A549 (cell line): Measurements from ENCODE around the gene UNC45B. TPM values are rescaled to one million over a fixed set of nuclear protein-coding genes. Genes with fewer than 3 reads are reported as not detected.
A peak's percentile ranks its signal among the peaks of the same experiment; 100 is the strongest.

Experiments used
- ATAC-seq, 2 experiments: fragments of 200-7000 bp in 1 of 2; fragments of >200 bp in 1 of 2; cut with Nextera tagmentation in 1 of 2; cut with Tn5 transposase in 1 of 2; 3 replicates each; pipeline versions ENCODE4 v1.8.0 to v1.9.1; 2018 to 2020; ENCODE audit warnings: mild to moderate bottlenecking in 1 of 2, moderate library complexity in 1 of 2
- CTCF ChIA-PET: fragments of 300-600 bp; sonication (Branson Sonifier 250); formaldehyde crosslinking; extraction: SDS; loops from one replicate; lab custom pipeline; 2021; ENCODE audit warnings: antibody characterized with exemption, inconsistent platforms; lab: Yijun Ruan, JAX
- POLR2A ChIA-PET: fragments of 350-600 bp; formaldehyde crosslinking; extraction: SDS; loops from one replicate; lab custom pipeline; 2021; ENCODE audit warnings: antibody characterized with exemption, inconsistent platforms; lab: Yijun Ruan, JAX
- DNase-seq, 2 experiments: peaks; one replicate each; pipeline versions ENCODE4 v3.0.0 to v3.0.0-alpha.2; 2011 to 2016; ENCODE audit warnings: low read depth in 1 of 2, low spot score in 1 of 2
- FAIRE-seq: peaks from 2 replicates; lab custom pipeline; 2011; peaks lifted over from hg19 to GRCh38; lab: Jason Lieb, UNC
- H3K27ac ChIP-seq, 2 experiments: fragments of >200 bp; sonication (Bioruptor Twin); formaldehyde crosslinking; 3 replicates each; pipeline ENCODE4 v1.5.1; 2016 to 2017
- H3K4me1 ChIP-seq: fragments of >200 bp; sonication (Bioruptor Twin); formaldehyde crosslinking; 3 replicates; pipeline ENCODE4 v1.6.1; 2016
- H3K4me2 ChIP-seq: fragments of >200 bp; sonication (Bioruptor Twin); formaldehyde crosslinking; 3 replicates; pipeline ENCODE4 v1.6.1; 2016
- H3K4me3 ChIP-seq: fragments of >200 bp; sonication (Bioruptor Twin); formaldehyde crosslinking; 3 replicates; pipeline ENCODE4 v1.5.1; 2016
- H3K9me3 ChIP-seq: fragments of >200 bp; sonication (Bioruptor Twin); formaldehyde crosslinking; 3 replicates; pipeline ENCODE4 v1.6.1; 2016
- BCL3 ChIP-seq: fragments of >200 bp; sonication (Bioruptor Twin); formaldehyde crosslinking; IDR thresholded peaks from 3 replicates; pipeline ENCODE4 v1.6.1; 2016
- CBX2 ChIP-seq: fragments of 200-600 bp; sonication (generic); IDR thresholded peaks from 2 replicates; pipeline ENCODE4 v1.6.1; 2016; ENCODE audit warnings: low read depth, mild to moderate bottlenecking, borderline replicate concordance
- CBX8 ChIP-seq: fragments of 200-600 bp; sonication (generic); IDR thresholded peaks from 2 replicates; pipeline ENCODE4 v1.6.1; 2016
- EHF ChIP-seq: fragments of 250-450 bp; sonication (Bioruptor Pico); IDR thresholded peaks from 2 replicates; pipeline ENCODE4 v1.5.0; 2020; ENCODE audit warnings: mild to moderate bottlenecking
- EP300 ChIP-seq, 2 experiments: fragments of >200 bp; sonication (Bioruptor Twin); formaldehyde crosslinking; IDR thresholded peaks; 2 replicates in 1 of 2; 3 replicates in 1 of 2; pipeline ENCODE4 v1.6.1; 2016 to 2017
- ESRRA ChIP-seq: fragments of 150-350 bp; IDR thresholded peaks from 2 replicates; pipeline ENCODE4 v1.6.1; 2014; ENCODE audit warnings: mild to moderate bottlenecking, low read length, borderline replicate concordance
- FOSL2 ChIP-seq, 2 experiments: fragments of 450-650 bp in 1 of 2; fragments of >200 bp in 1 of 2; sonication (Bioruptor Twin) in 1 of 2; formaldehyde crosslinking; IDR thresholded peaks; 2 replicates each; pipeline versions ENCODE4 v1.5.0 to v1.6.1; 2016 to 2020; ENCODE audit warnings: mild to moderate bottlenecking in 1 of 2, moderate library complexity in 1 of 2
- FOXS1 ChIP-seq: fragments of 250-450 bp; sonication (Bioruptor Pico); IDR thresholded peaks from 2 replicates; pipeline ENCODE4 v1.5.0; 2020; ENCODE audit warnings: mild to moderate bottlenecking, moderate library complexity
- GATA3 ChIP-seq: IDR thresholded peaks from 2 replicates; pipeline ENCODE4 v1.6.1; 2012; ENCODE audit warnings: borderline replicate concordance
- HDAC2 ChIP-seq: fragments of 200-600 bp; sonication (generic); IDR thresholded peaks from 2 replicates; pipeline ENCODE4 v1.6.1; 2016
- HEYL ChIP-seq: fragments of 250-450 bp; sonication (Bioruptor Pico); IDR thresholded peaks from 2 replicates; pipeline ENCODE4 v1.8.0; 2021; ENCODE audit warnings: mild to moderate bottlenecking, moderate library complexity
- JUN ChIP-seq, 2 experiments: fragments of >200 bp; sonication (Bioruptor Twin); formaldehyde crosslinking; IDR thresholded peaks; 2 replicates in 1 of 2; 3 replicates in 1 of 2; pipeline ENCODE4 v1.6.1; 2016 to 2017
- KDM5A ChIP-seq: fragments of 200-600 bp; sonication (generic); IDR thresholded peaks from 2 replicates; pipeline ENCODE4 v1.6.1; 2016; ENCODE audit warnings: antibody characterized with exemption, mild to moderate bottlenecking
- NR3C1 ChIP-seq: fragments of >200 bp; sonication (Bioruptor Twin); formaldehyde crosslinking; IDR thresholded peaks from 3 replicates; pipeline ENCODE4 v1.6.1; 2017
- POLR2AphosphoS2 ChIP-seq: conservative IDR thresholded peaks from 2 replicates; pipeline ENCODE4 v1.6.1; 2012; ENCODE audit warnings: low read length, improper control_type of control experiment, inconsistent platforms
- RAD21 ChIP-seq, 2 experiments: fragments of >200 bp in 1 of 2; sonication (Bioruptor Twin) in 1 of 2; formaldehyde crosslinking in 1 of 2; IDR thresholded peaks in 1 of 2; conservative IDR thresholded peaks in 1 of 2; 2 replicates in 1 of 2; 3 replicates in 1 of 2; pipeline ENCODE4 v1.6.1; 2012 to 2018; ENCODE audit warnings: inconsistent platforms in 1 of 2
- RARB ChIP-seq: fragments of 250-450 bp; sonication (Bioruptor Pico); IDR thresholded peaks from 2 replicates; pipeline ENCODE4 v1.8.0; 2021; ENCODE audit warnings: mild to moderate bottlenecking, moderate library complexity
- SMC3 ChIP-seq: fragments of >200 bp; sonication (Bioruptor Twin); formaldehyde crosslinking; IDR thresholded peaks from 3 replicates; pipeline ENCODE4 v1.6.1; 2018; ENCODE audit warnings: inconsistent platforms
- SREBF2 ChIP-seq: fragments of 450-650 bp; IDR thresholded peaks from 2 replicates; pipeline ENCODE4 v1.6.1; 2014; ENCODE audit warnings: mild to moderate bottlenecking, moderate library complexity
- TP53 ChIP-seq: fragments of 250-450 bp; sonication (Bioruptor Pico); IDR thresholded peaks from 2 replicates; pipeline ENCODE4 v1.5.0; 2021; ENCODE audit warnings: mild to moderate bottlenecking, moderate library complexity
- ZC3H11A ChIP-seq: fragments of 450-650 bp; IDR thresholded peaks from 2 replicates; pipeline ENCODE4 v1.6.1; 2014; ENCODE audit warnings: antibody characterized with exemption, mild to moderate bottlenecking
- ZFP36 ChIP-seq: fragments of 450-650 bp; IDR thresholded peaks from 2 replicates; pipeline ENCODE4 v1.6.1; 2014; ENCODE audit warnings: borderline replicate concordance; ENCODE audit not compliant: partially characterized antibody
- WGBS: methylation state at CpG from one replicate; pipeline ENCODE4 v1.1.6; 2017; ENCODE audit errors: missing lambda C conversion rate; 5-methylcytosine and 5-hydroxymethylcytosine counted together
- polyA plus RNA-seq, 4 experiments: library from polyadenylated mRNA; depleted of rRNA in 3 of 4; stranded (reverse); fragments of >200 nt; fragmentation: RNase III in 1 of 4; extraction: RNeasy Plus Mini Kit Qiagen cat#74134 plus additional on column Dnase treatment in 1 of 4; gene quantifications; 2 replicates in 3 of 4; 3 replicates in 1 of 4; pipeline ENCODE4 v1.2.3, GENCODE V29; 2011 to 2017
- TF ChIP-seq, protein P1 (sequence below): IDR thresholded peaks from 2 replicates; pipeline ENCODE4 v1.6.1; 2012
- TF ChIP-seq, protein P2 (sequence below): fragments of >200 bp; sonication (Bioruptor Twin); formaldehyde crosslinking; IDR thresholded peaks from 3 replicates; pipeline ENCODE4 v1.5.1; 2016
- TF ChIP-seq, protein P3 (sequence below): fragments of 450-650 bp; IDR thresholded peaks from 2 replicates; pipeline ENCODE4 v1.6.1; 2014; ENCODE audit warnings: antibody characterized with exemption
- TF ChIP-seq, protein P4 (sequence below): fragments of 200-600 bp; sonication (generic); IDR thresholded peaks from 2 replicates; pipeline ENCODE4 v1.6.1; 2016; ENCODE audit warnings: antibody characterized with exemption, mild to moderate bottlenecking, moderate library complexity
- TF ChIP-seq, protein P5 (sequence below): fragments of 250-450 bp; sonication (Bioruptor Pico); IDR thresholded peaks from 2 replicates; pipeline ENCODE4 v1.5.0; 2021; ENCODE audit warnings: mild to moderate bottlenecking, moderate library complexity, borderline replicate concordance

The UNC45B gene
- polyA plus RNA-seq, 2 of the 4 experiments (the other 2 are of a cell fraction), result not detected

DNA sequence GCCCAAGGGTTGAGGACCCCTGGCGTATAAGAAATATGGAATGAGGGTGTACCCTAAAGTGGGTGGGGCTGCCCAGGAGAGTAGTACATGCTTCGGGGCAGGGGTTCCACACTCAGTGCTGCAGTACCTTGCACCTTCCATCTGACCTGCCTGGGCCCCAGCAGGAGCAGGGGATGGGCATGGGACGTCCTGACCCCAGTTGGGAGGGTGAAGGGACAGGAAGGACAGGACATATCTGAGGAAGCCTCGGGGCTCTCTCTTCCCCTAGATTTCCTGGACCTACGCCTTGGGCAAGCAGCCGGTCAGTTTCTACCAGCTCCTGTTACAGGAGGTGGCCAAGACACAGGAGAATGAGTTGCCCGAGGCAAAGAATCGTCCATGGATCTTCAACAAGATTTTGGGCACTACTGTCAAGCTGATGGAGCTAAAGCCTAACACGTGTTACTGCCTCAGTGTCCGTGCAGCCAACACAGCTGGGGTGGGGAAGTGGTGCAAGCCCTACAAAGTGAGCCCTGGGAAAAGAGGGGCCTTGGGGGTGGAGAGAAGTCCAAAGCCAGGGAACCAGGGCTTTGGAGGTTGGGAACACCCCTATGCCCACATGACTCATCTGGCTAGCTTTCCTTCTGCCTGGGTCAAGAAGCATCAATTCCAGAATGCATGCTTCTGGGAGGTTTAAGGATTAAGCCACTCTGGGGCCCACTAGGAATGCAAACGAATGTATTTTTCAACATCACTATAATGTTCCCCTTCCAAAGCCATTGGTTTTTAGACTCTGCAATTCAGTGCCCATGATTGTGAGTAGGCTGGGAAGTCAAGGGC is 18.3 kb upstream of the UNC45B start:
- no peak overlapping the region for H3K4me2 ChIP-seq
- H3K9me3 ChIP-seq, result no peaks in the 10 kb centered on the region
- ChIA-PET CTCF (interaction anchor here (0.9 to 7.1 kb wide), 7 partner anchors 10 to 133 kb away, joined by 3 to 69 read pairs (median 8); partner anchors contain the start of genes NLE1 and RAD51D), POLR2A (no interaction called here)
- no peaks in the 10 kb centered on the region for H3K4me1 ChIP-seq
- H3K27ac ChIP-seq, result no peak overlapping the region
- FAIRE-seq (no peak), DNase-seq (no peak), ATAC-seq (peak in 1 of 2 experiments; percentile 12; a peak in 2 of 6 replicates)
- H3K4me3 ChIP-seq, result no peak overlapping the region
- TF ChIP-seq POLR2AphosphoS2, result no peak
- TF ChIP-seq RAD21 (conservative IDR thresholded peaks at IDR 0.05 in 1 of 2, IDR thresholded peaks at IDR 0.05 in 1 of 2), result no peak
- TF ChIP-seq GATA3, result no peak
- no peak for TF ChIP-seq BCL3
- no peak for TF ChIP-seq HDAC2
- no peak for TF ChIP-seq CBX8
- no peak for TF ChIP-seq NR3C1
- TF ChIP-seq FOSL2 (IDR thresholded peaks at IDR 0.05), result no peak
- no peak for TF ChIP-seq FOSL2 (CRISPR knock-in tag; IDR thresholded peaks at IDR 0.05)
- TF ChIP-seq EP300 (IDR thresholded peaks at IDR 0.05), result no peak
- no peak for TF ChIP-seq KDM5A
- TF ChIP-seq, protein P1, sequence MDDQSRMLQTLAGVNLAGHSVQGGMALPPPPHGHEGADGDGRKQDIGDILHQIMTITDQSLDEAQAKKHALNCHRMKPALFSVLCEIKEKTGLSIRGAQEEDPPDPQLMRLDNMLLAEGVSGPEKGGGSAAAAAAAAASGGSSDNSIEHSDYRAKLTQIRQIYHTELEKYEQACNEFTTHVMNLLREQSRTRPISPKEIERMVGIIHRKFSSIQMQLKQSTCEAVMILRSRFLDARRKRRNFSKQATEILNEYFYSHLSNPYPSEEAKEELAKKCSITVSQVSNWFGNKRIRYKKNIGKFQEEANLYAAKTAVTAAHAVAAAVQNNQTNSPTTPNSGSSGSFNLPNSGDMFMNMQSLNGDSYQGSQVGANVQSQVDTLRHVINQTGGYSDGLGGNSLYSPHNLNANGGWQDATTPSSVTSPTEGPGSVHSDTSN, result no peak
- TF ChIP-seq SREBF2, result no peak
- no peak for TF ChIP-seq CBX2
- TF ChIP-seq ZFP36, result no peak
- TF ChIP-seq, protein P2, sequence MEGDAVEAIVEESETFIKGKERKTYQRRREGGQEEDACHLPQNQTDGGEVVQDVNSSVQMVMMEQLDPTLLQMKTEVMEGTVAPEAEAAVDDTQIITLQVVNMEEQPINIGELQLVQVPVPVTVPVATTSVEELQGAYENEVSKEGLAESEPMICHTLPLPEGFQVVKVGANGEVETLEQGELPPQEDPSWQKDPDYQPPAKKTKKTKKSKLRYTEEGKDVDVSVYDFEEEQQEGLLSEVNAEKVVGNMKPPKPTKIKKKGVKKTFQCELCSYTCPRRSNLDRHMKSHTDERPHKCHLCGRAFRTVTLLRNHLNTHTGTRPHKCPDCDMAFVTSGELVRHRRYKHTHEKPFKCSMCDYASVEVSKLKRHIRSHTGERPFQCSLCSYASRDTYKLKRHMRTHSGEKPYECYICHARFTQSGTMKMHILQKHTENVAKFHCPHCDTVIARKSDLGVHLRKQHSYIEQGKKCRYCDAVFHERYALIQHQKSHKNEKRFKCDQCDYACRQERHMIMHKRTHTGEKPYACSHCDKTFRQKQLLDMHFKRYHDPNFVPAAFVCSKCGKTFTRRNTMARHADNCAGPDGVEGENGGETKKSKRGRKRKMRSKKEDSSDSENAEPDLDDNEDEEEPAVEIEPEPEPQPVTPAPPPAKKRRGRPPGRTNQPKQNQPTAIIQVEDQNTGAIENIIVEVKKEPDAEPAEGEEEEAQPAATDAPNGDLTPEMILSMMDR, result no peak
- TF ChIP-seq, protein P3, sequence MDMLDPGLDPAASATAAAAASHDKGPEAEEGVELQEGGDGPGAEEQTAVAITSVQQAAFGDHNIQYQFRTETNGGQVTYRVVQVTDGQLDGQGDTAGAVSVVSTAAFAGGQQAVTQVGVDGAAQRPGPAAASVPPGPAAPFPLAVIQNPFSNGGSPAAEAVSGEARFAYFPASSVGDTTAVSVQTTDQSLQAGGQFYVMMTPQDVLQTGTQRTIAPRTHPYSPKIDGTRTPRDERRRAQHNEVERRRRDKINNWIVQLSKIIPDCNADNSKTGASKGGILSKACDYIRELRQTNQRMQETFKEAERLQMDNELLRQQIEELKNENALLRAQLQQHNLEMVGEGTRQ, result no peak
- TF ChIP-seq RARB, result no peak
- TF ChIP-seq EHF (CRISPR knock-in tag), result no peak
- 88% methylated on average over 11 of the region's 11 CpGs for WGBS

DNA sequence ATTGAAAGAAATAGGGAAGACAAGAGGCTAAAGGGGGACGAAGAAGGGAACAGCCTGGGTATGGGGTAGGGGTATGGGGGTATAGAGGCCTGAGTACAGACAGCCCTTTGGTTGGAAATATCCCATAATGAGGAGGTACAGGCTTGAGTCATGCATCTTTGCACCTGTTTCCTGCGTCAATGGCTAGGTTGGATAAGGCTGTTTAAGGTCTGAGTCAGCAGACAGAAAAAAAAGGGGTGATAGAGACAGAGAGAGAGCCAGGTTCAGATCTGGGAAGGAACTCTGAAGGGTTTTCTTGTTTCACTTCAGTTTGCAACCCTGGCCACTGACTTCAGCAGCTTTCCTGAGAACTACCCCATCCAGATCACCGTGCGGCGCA is 17.7 kb upstream of the UNC45B start:
- Histone ChIP-seq H3K27ac (no peak overlapping the region), H3K4me3 (no peak overlapping the region), H3K4me1 (no peaks in the 10 kb centered on the region), H3K4me2 (no peak overlapping the region), H3K9me3 (no peaks in the 10 kb centered on the region)
- no peak for ATAC-seq
- WGBS, result 97% methylated on average over 5 of the region's 5 CpGs
- no peak for DNase-seq
- no peak for FAIRE-seq
- ChIA-PET POLR2A (no interaction called here), CTCF (interaction anchor here (0.9 to 7.1 kb wide), 5 partner anchors 11 to 133 kb away, joined by 3 to 69 read pairs (median 6); partner anchors contain the start of genes NLE1 and RAD51D)
- no peak for TF ChIP-seq FOXS1
- no peak for TF ChIP-seq SMC3
- TF ChIP-seq, protein P4, sequence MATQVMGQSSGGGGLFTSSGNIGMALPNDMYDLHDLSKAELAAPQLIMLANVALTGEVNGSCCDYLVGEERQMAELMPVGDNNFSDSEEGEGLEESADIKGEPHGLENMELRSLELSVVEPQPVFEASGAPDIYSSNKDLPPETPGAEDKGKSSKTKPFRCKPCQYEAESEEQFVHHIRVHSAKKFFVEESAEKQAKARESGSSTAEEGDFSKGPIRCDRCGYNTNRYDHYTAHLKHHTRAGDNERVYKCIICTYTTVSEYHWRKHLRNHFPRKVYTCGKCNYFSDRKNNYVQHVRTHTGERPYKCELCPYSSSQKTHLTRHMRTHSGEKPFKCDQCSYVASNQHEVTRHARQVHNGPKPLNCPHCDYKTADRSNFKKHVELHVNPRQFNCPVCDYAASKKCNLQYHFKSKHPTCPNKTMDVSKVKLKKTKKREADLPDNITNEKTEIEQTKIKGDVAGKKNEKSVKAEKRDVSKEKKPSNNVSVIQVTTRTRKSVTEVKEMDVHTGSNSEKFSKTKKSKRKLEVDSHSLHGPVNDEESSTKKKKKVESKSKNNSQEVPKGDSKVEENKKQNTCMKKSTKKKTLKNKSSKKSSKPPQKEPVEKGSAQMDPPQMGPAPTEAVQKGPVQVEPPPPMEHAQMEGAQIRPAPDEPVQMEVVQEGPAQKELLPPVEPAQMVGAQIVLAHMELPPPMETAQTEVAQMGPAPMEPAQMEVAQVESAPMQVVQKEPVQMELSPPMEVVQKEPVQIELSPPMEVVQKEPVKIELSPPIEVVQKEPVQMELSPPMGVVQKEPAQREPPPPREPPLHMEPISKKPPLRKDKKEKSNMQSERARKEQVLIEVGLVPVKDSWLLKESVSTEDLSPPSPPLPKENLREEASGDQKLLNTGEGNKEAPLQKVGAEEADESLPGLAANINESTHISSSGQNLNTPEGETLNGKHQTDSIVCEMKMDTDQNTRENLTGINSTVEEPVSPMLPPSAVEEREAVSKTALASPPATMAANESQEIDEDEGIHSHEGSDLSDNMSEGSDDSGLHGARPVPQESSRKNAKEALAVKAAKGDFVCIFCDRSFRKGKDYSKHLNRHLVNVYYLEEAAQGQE, result no peak
- no peak for TF ChIP-seq RARB
- TF ChIP-seq HEYL (CRISPR knock-in tag), result no peak
- no peak for TF ChIP-seq ESRRA
- TF ChIP-seq ZC3H11A, result no peak
- TF ChIP-seq, protein P5, sequence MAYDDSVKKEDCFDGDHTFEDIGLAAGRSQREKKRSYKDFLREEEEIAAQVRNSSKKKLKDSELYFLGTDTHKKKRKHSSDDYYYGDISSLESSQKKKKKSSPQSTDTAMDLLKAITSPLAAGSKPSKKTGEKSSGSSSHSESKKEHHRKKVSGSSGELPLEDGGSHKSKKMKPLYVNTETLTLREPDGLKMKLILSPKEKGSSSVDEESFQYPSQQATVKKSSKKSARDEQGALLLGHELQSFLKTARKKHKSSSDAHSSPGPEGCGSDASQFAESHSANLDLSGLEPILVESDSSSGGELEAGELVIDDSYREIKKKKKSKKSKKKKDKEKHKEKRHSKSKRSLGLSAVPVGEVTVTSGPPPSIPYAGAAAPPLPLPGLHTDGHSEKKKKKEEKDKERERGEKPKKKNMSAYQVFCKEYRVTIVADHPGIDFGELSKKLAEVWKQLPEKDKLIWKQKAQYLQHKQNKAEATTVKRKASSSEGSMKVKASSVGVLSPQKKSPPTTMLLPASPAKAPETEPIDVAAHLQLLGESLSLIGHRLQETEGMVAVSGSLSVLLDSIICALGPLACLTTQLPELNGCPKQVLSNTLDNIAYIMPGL (CRISPR knock-in tag), result no peak
- no peak for TF ChIP-seq TP53 (CRISPR knock-in tag)
- TF ChIP-seq JUN (IDR thresholded peaks at IDR 0.05), result no peak
